ENCODE results near the gene HTT. TPM values are rescaled to one million over a fixed set of nuclear protein-coding genes. Genes with fewer than 3 reads are reported as not detected.

HTT gene
- total RNA-seq, 4 donors from 2014 or later = 31.1 to 48.6 (median 43.0) TPM

GRCh38 chr4:3262208-3263052, 187.9 kb downstream of the HTT start:
- ATAC-seq = no peak
- TF ChIP-seq POLR2A (IDR thresholded peaks at IDR 0.05) (no peak), CTCF (IDR thresholded peaks at IDR 0.05) (no peak), EP300 (IDR thresholded peaks at IDR 0.05) (no peak), POLR2AphosphoS5 (IDR thresholded peaks at IDR 0.05) (no peak)
- H3K4me3 ChIP-seq = no peak overlapping the region
- H3K36me3 ChIP-seq = no peaks in the 10 kb centered on the region
- H3K27me3 ChIP-seq = no peaks in the 10 kb centered on the region
- no peaks in the 10 kb centered on the region for H3K4me1 ChIP-seq
- WGBS, 2 donors (ENCODE audit: low coverage in 1 of 2) = 94 to 100% methylated on average over 2 to 13 of the region's 23 CpGs
- no peaks in the 10 kb centered on the region for H3K9me3 ChIP-seq
- no peak overlapping the region for H3K27ac ChIP-seq

GRCh38 chr4:3263053-3263875, 188.8 kb downstream of the HTT start:
- WGBS, 2 donors (ENCODE audit: low coverage in 1 of 2) = 60 to 75% methylated on average over 1 to 10 of the region's 28 CpGs
- TF ChIP-seq CTCF (IDR thresholded peaks at IDR 0.05) (no peak), POLR2AphosphoS5 (IDR thresholded peaks at IDR 0.05) (no peak), POLR2A (IDR thresholded peaks at IDR 0.05) (no peak), EP300 (IDR thresholded peaks at IDR 0.05) (no peak)

GRCh38 chr4:3263876-3264193, 189.4 kb downstream of the HTT start:
- Histone ChIP-seq H3K27ac (no peak overlapping the region), H3K4me3 (no peak overlapping the region), H3K36me3 (no peaks in the 10 kb centered on the region), H3K4me1 (peaks cover 0 to 11% (median 0%) of the 10 kb centered on the region in 3 donors), H3K9me3 (no peaks in the 10 kb centered on the region), H3K27me3 (no peaks in the 10 kb centered on the region)
- no peak for ATAC-seq
- TF ChIP-seq EP300 (IDR thresholded peaks at IDR 0.05) = no peak
- WGBS, 2 donors (ENCODE audit: low coverage in 1 of 2) = 61 to 68% methylated on average over 5 to 6 of the region's 6 CpGs

More at GRCh38 chr4:3263053-3263875, 188.8 kb downstream of the HTT start:
- Histone ChIP-seq H3K27me3 (no peaks in the 10 kb centered on the region), H3K4me1 (peaks cover 0 to 5% (median 0%) of the 10 kb centered on the region in 3 donors), H3K27ac (no peak overlapping the region), H3K9me3 (no peaks in the 10 kb centered on the region), H3K36me3 (no peaks in the 10 kb centered on the region), H3K4me3 (no peak overlapping the region)
- ATAC-seq = no peak

GRCh38 chr4:3266076-3266475, 191.6 kb downstream of the HTT start:
- Histone ChIP-seq H3K4me1 (peaks cover 0 to 29% (median 2%) of the 10 kb centered on the region in 3 donors), H3K27ac (no peak overlapping the region), H3K9me3 (no peaks in the 10 kb centered on the region), H3K36me3 (no peaks in the 10 kb centered on the region), H3K4me3 (no peak overlapping the region), H3K27me3 (no peaks in the 10 kb centered on the region)
- 93 to 95% methylated on average over 10 to 17 of the region's 17 CpGs for WGBS, 2 donors (ENCODE audit: low coverage in 1 of 2)
- no peak for TF ChIP-seq POLR2A (IDR thresholded peaks at IDR 0.05)
- no peak for TF ChIP-seq EP300 (IDR thresholded peaks at IDR 0.05)
- TF ChIP-seq POLR2AphosphoS5 (IDR thresholded peaks at IDR 0.05) = no peak
- no peak for TF ChIP-seq CTCF (IDR thresholded peaks at IDR 0.05)
- no peak for ATAC-seq

- no peak for TF ChIP-seq POLR2A (IDR thresholded peaks at IDR 0.05)
- no peak for TF ChIP-seq POLR2AphosphoS5 (IDR thresholded peaks at IDR 0.05)
- no peak for TF ChIP-seq EP300 (IDR thresholded peaks at IDR 0.05)
- no peak for TF ChIP-seq CTCF (IDR thresholded peaks at IDR 0.05)
- Histone ChIP-seq H3K27me3 (no peaks in the 10 kb centered on the region), H3K27ac (no peak overlapping the region), H3K4me1 (peaks cover 0 to 29% (median 2%) of the 10 kb centered on the region in 3 donors), H3K9me3 (no peaks in the 10 kb centered on the region), H3K36me3 (no peaks in the 10 kb centered on the region), H3K4me3 (no peak overlapping the region)
- 62 to 80% methylated on average over 3 to 6 of the region's 18 CpGs for WGBS, 2 donors (ENCODE audit: low coverage in 1 of 2)
- no peak for ATAC-seq
Measured at GRCh38 chr4:3267576-3268394, 193.3 kb downstream of the HTT start.
